Measurements from ENCODE around the gene CLASP1.

Gene CLASP1

GRCh38 chr2:121287956-121288355 lies 361.3 kb downstream of the CLASP1 start:
- DNase-seq (ENCODE audit: low read depth in 2 of 2) = no peak

Data from stimulated activated CD4-positive, alpha-beta T cell treated with anti-CD3 and anti-CD28 coated beads, Interleukin-1b, Interleukin-23, amount 100 ng/mL, for 4 hours (primary cell).